Suprapubic skin (tissue), 4 donors: ENCODE data around the gene DLL4. TPM values are rescaled to one million over a fixed set of nuclear protein-coding genes. Genes with fewer than 3 reads are reported as not detected.
"Not testable (repeated sequence)": the region's sequence is repeated elsewhere in the genome, so short reads cannot be mapped to it uniquely, and the experiment has no call there.

Experiments used
- DNase-seq, 2 donors: peaks; one replicate each; pipeline ENCODE4 v3.0.0-alpha.2; 2019; ENCODE audit warnings: low spot score in 2 of 2
- H3K27ac ChIP-seq: fragments of 200-600 bp; sonication (generic); one replicate; pipeline ENCODE4 v1.5.1; 2019
- H3K27me3 ChIP-seq: fragments of 200-600 bp; sonication (generic); one replicate; pipeline ENCODE4 v1.5.1; 2019
- H3K36me3 ChIP-seq: fragments of 200-600 bp; sonication (generic); one replicate; pipeline ENCODE4 v1.5.1; 2019
- H3K4me1 ChIP-seq: fragments of 200-600 bp; sonication (generic); one replicate; pipeline ENCODE4 v1.5.1; 2019
- H3K4me3 ChIP-seq: fragments of 200-600 bp; sonication (generic); one replicate; pipeline ENCODE4 v1.5.1; 2019; ENCODE audit warnings: mild to moderate bottlenecking
- H3K9me3 ChIP-seq: fragments of 200-600 bp; sonication (generic); one replicate; pipeline ENCODE4 v1.5.1; 2019
- EP300 ChIP-seq: sonication (generic); formaldehyde crosslinking; IDR thresholded peaks from one replicate; pipeline ENCODE4 v1.6.1; 2017; ENCODE audit warnings: antibody characterized with exemption
- POLR2A ChIP-seq, 2 donors: fragments of 450-650 bp; IDR thresholded peaks; one replicate each; pipeline ENCODE4 v1.6.1; 2017; ENCODE audit warnings: antibody characterized with exemption in 2 of 2, mild to moderate bottlenecking in 2 of 2, moderate library complexity in 2 of 2
- POLR2AphosphoS5 ChIP-seq, 3 donors: sonication (generic); formaldehyde crosslinking; IDR thresholded peaks; one replicate each; pipeline ENCODE4 v1.6.1; 2017; ENCODE audit warnings: antibody characterized with exemption in 3 of 3
- WGBS: methylation state at CpG from one replicate; pipeline ENCODE4 v1.1.5; 2018; 5-methylcytosine and 5-hydroxymethylcytosine counted together
- total RNA-seq, 4 donors: library from RNA; depleted of rRNA; stranded (reverse); fragments of >200 nt; gene quantifications; one replicate each; pipeline ENCODE4 v1.1.0, GENCODE V29; 2016
- TF ChIP-seq, protein P1 (sequence below), 2 donors: fragments of 200-600 bp in 1 of 2; fragments of 450-650 bp in 1 of 2; sonication (generic) in 1 of 2; IDR thresholded peaks; one replicate each; pipeline ENCODE4 v1.5.1; 2016 to 2019; ENCODE audit warnings: antibody characterized with exemption in 2 of 2, mild to moderate bottlenecking in 1 of 2, moderate library complexity in 1 of 2

The DLL4 gene
- total RNA-seq, 4 donors from 2014 or later: 0.47 to 5.3 (median 2.6) TPM

DNA sequence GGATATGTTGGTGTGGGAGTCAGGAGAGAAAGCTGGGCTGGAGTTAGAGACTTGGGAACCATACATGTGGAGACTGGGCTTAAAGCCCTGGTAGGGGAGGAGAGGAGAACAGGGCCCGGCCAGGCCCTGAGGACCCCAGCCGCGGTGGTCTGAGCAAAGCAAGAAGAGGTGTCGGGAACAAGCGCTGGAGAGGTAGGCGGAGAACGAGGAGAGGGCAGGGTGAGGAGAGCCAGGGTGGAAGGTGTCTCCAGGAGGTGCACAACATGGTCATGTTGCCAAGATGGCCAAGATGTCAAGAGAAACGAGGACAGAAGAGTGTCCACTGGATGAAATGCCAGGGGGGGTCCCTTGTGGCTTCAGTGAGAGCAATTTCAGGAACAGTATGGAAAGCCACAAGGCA, 29.6 kb downstream of the DLL4 start:
- DNase-seq: no peak
- H3K27ac ChIP-seq: no peak overlapping the region
- 88% methylated on average over 8 of the region's 8 CpGs for WGBS

DNA sequence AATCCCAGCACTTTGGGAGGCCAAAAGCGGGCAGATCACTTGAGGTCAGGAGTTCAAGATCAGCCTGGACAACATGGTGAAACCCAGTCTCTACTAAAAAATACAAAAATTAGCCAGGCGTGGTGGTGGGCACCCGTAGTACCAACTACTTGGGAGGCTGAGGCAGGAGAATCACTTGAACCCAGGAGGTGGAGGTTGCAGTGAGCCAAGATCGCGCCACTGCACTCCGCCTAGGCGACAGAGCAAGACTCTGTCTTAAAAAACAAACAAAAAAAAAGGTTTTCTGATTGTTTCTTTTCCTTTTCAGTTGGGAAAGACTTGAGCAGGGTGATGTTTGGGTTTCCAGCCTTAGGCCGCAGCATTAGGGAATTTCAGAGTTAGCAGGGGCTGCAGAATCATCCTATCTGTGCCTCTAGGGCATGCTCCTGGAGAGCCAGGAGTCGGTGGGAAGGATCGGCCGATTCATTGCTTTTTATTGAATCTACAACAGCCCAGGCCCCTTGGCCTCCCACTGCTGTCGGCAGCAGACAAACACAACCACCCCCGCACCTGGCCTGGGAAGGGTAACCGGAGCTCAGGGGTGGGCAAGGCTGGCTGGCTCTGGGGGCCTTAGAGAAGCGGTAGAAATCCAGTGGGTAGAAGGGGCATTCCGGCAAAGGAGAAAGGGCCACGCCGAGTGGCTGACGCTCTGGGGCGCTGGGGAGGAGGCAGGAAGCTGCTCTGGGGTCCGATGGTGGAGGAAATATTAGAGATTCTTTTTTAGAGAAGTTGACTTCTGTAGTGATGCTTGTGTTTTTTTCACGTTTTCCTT, 30.4 kb downstream of the DLL4 start:
- Histone ChIP-seq H3K36me3 (no peaks in the 10 kb centered on the region), H3K27me3 (no peaks in the 10 kb centered on the region), H3K9me3 (no peaks in the 10 kb centered on the region), H3K4me3 (no peak overlapping the region), H3K4me1 (no peaks in the 10 kb centered on the region), H3K27ac (no peak overlapping the region)
- no peak for DNase-seq
- TF ChIP-seq EP300 (no peak), POLR2A (IDR thresholded peaks at IDR 0.05) (no peak)
- WGBS: 85% methylated on average over 22 of the region's 22 CpGs

More for the DNA sequence above, 29.6 kb downstream of the DLL4 start:
- TF ChIP-seq POLR2AphosphoS5 (IDR thresholded peaks at IDR 0.05): no peak
- TF ChIP-seq, protein P1, sequence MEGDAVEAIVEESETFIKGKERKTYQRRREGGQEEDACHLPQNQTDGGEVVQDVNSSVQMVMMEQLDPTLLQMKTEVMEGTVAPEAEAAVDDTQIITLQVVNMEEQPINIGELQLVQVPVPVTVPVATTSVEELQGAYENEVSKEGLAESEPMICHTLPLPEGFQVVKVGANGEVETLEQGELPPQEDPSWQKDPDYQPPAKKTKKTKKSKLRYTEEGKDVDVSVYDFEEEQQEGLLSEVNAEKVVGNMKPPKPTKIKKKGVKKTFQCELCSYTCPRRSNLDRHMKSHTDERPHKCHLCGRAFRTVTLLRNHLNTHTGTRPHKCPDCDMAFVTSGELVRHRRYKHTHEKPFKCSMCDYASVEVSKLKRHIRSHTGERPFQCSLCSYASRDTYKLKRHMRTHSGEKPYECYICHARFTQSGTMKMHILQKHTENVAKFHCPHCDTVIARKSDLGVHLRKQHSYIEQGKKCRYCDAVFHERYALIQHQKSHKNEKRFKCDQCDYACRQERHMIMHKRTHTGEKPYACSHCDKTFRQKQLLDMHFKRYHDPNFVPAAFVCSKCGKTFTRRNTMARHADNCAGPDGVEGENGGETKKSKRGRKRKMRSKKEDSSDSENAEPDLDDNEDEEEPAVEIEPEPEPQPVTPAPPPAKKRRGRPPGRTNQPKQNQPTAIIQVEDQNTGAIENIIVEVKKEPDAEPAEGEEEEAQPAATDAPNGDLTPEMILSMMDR (IDR thresholded peaks at IDR 0.05): no peak
- no peak for TF ChIP-seq EP300
- TF ChIP-seq POLR2A (IDR thresholded peaks at IDR 0.05): no peak
- H3K9me3 ChIP-seq: no peaks in the 10 kb centered on the region
- peaks cover 2% of the 10 kb centered on the region for H3K4me1 ChIP-seq
- H3K4me3 ChIP-seq: no peak overlapping the region
- no peaks in the 10 kb centered on the region for H3K36me3 ChIP-seq
- H3K27me3 ChIP-seq: no peaks in the 10 kb centered on the region

DNA sequence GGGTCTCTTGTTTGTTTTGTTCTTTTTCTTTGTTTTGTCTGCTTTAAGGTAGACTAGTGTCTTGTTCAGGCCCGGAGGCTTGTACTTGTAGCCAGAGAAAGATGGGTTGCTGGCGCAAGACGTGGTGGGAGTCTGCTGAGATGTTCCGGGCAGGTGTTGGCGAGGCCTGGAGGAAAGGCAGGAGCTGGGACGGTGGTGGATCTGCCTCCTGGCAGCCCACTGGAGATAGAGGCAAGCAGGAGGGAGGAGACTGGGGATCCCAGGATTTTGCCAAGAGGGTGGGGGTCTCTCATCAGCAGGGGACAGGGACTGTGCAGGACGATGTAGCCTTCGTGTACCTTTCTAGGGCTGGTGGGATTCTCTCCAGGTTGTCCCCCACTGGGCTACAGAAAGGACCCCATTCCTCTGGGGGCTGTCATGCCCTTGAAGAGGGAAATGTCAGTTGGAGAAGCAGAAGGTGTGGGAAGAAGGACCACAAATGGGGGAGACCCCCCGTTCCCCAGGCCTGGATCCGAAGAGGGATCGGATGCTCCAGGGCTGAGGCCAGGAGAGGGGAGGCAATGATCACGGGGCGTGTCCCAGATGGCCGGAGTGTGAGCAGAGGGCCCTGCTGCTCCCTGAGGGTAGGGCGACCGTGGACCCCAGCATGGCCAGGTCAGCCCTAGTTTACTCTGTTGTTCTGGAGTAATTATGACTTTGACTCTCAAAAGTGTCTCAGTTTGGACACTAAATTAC, 31.2 kb downstream of the DLL4 start:
- TF ChIP-seq POLR2AphosphoS5 (IDR thresholded peaks at IDR 0.05): no peak
- TF ChIP-seq EP300: no peak
- no peak for TF ChIP-seq POLR2A (IDR thresholded peaks at IDR 0.05)
- TF ChIP-seq, protein P1 (IDR thresholded peaks at IDR 0.05): no peak
- Histone ChIP-seq H3K4me3 (no peak overlapping the region), H3K27me3 (no peaks in the 10 kb centered on the region), H3K36me3 (no peaks in the 10 kb centered on the region), H3K4me1 (no peaks in the 10 kb centered on the region), H3K27ac (no peak overlapping the region), H3K9me3 (no peaks in the 10 kb centered on the region)
- WGBS: 90% methylated on average over 13 of the region's 16 CpGs
- DNase-seq: no peak

DNA sequence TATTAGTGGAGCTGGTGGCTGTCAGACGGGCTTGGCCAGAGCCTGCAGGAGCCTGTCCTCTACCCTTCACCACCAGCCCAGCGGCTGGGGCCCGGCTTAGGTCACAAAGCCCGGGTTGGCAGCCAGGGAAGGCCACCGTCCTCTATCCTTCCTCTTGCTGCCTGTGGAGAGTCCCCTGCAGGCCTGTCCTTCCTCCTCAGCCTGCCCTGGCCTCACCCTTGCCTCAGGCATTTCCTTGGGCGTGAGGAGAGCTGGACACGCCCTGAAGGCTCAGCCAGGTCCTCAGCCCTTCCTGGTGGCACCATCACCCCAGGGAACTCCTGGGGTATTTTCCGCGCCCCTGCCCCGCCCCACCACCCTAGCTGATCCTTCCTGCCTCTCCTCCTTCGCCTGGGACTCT, 31.8 kb downstream of the DLL4 start:
- DNase-seq: no peak
- H3K36me3 ChIP-seq: no peaks in the 10 kb centered on the region
- H3K27me3 ChIP-seq: no peaks in the 10 kb centered on the region
- no peak overlapping the region for H3K4me3 ChIP-seq
- TF ChIP-seq, protein P1 (IDR thresholded peaks at IDR 0.05): no peak
- TF ChIP-seq EP300: no peak
- no peak for TF ChIP-seq POLR2A (IDR thresholded peaks at IDR 0.05)
- TF ChIP-seq POLR2AphosphoS5 (IDR thresholded peaks at IDR 0.05): no peak
- no peak overlapping the region for H3K27ac ChIP-seq
- no peaks in the 10 kb centered on the region for H3K9me3 ChIP-seq
- WGBS: 81% methylated on average over 11 of the region's 11 CpGs
- no peaks in the 10 kb centered on the region for H3K4me1 ChIP-seq

DNA sequence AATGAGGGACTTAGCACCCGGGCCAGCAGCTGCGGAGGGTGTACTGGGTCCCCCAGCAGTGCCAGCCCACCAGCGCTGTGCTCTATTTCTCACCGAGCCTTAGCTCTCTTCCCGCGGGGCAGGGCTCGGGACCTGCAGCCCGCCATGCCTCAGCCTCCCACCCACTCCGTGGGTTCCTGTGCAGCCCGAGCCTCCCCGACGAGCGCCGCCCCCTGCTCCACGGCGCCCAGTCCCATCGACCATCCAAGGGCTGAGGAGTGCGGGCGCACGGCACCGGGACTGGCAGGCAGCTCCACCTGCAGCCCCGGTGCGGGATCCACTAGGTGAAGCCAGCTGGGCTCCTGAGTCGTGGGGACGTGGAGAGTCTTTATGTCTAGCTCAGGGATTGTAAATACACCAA, 32.6 kb downstream of the DLL4 start:
- not testable (repeated sequence) for H3K4me3 ChIP-seq, H3K27ac ChIP-seq, H3K36me3 ChIP-seq, H3K27me3 ChIP-seq, H3K9me3 ChIP-seq, H3K4me1 ChIP-seq, DNase-seq
- WGBS: 95% methylated on average over 22 of the region's 25 CpGs

DNA sequence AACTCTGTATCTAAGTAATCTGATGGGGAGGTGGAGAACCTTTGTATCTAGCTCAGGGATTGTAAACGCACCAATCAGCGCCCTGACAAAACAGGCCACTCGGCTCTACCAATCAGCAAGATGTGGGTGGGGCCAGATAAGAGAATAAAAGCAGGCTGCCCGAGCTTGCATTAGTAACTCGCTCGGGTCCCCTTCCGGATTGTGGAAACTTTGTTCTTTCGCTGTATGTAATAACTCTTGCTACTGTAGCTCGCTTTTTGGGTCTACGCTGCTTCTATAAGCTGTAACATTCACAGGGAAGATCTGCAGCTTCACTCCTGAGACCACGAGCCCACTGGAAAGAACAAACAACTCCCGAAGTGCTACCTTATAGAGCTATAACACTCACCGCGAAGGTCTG, 33.2 kb downstream of the DLL4 start:
- 95% methylated on average over 14 of the region's 14 CpGs for WGBS
- H3K36me3 ChIP-seq, H3K9me3 ChIP-seq, DNase-seq, H3K4me3 ChIP-seq, H3K27me3 ChIP-seq, H3K27ac ChIP-seq, H3K4me1 ChIP-seq: not testable (repeated sequence)
